Hepatocyte (in vitro differentiated cells): ENCODE data around the gene SMS.

Experiments
- CTCF ChIP-seq: fragments of 200-600 bp; sonication (generic); IDR thresholded peaks from 2 replicates; pipeline ENCODE4 v1.5.1; 2016; ENCODE audit warnings: antibody characterized with exemption, mild to moderate bottlenecking; ENCODE audit not compliant: poor library complexity
- EZH2 ChIP-seq: fragments of 200-600 bp; sonication (generic); IDR thresholded peaks from 2 replicates; pipeline ENCODE4 v1.6.1; 2016; ENCODE audit warnings: antibody characterized with exemption, mild to moderate bottlenecking, borderline replicate concordance

- TF ChIP-seq CTCF = no peak
- TF ChIP-seq EZH2 = no peak
These were observed 35.2 kb upstream of the SMS start for GRCh38 chrX:21905313-21905712.
